ENCODE measurements around the gene RASD2. TPM values are rescaled to one million over a fixed set of nuclear protein-coding genes. Genes with fewer than 3 reads are reported as not detected.

The RASD2 gene
- total and polyA plus RNA-seq, 8 donors, result 0.28 to 1.4 (median 0.59) TPM

- no peak for ATAC-seq
- H3K36me3 ChIP-seq, result no peaks in the 10 kb centered on the region
- DNase-seq, result no peak
- TF ChIP-seq, protein P1, sequence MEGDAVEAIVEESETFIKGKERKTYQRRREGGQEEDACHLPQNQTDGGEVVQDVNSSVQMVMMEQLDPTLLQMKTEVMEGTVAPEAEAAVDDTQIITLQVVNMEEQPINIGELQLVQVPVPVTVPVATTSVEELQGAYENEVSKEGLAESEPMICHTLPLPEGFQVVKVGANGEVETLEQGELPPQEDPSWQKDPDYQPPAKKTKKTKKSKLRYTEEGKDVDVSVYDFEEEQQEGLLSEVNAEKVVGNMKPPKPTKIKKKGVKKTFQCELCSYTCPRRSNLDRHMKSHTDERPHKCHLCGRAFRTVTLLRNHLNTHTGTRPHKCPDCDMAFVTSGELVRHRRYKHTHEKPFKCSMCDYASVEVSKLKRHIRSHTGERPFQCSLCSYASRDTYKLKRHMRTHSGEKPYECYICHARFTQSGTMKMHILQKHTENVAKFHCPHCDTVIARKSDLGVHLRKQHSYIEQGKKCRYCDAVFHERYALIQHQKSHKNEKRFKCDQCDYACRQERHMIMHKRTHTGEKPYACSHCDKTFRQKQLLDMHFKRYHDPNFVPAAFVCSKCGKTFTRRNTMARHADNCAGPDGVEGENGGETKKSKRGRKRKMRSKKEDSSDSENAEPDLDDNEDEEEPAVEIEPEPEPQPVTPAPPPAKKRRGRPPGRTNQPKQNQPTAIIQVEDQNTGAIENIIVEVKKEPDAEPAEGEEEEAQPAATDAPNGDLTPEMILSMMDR (IDR thresholded peaks at IDR 0.05), result no peak
- no peaks in the 10 kb centered on the region for H3K9me3 ChIP-seq
- intact Hi-C loops (cut with DNase I), result loop anchor here in 2 of 3 donors (5.0 to 10.0 kb wide), 2 partner anchors 161 to 233 kb away; no protein-coding TSS in a partner anchor
- H3K4me3 ChIP-seq, result no peak overlapping the region
- H3K27me3 ChIP-seq, result no peaks in the 10 kb centered on the region
- no peak for FAIRE-seq
- H3K27ac ChIP-seq, result no peak overlapping the region
- WGBS, 2 donors, result 66% methylated on average over 5 of the region's 5 CpGs
- no peaks in the 10 kb centered on the region for H3K4me1 ChIP-seq
Measured at GRCh38 chr22:35587896-35588295, 47.3 kb downstream of the RASD2 start.

GRCh38 chr22:35589071-35589755 is 48.6 kb downstream of the RASD2 start:
- Histone ChIP-seq H3K27ac (no peak overlapping the region), H3K4me3 (no peak overlapping the region), H3K27me3 (no peaks in the 10 kb centered on the region), H3K4me1 (no peaks in the 10 kb centered on the region), H3K9me3 (no peaks in the 10 kb centered on the region), H3K36me3 (no peaks in the 10 kb centered on the region)
- FAIRE-seq (no peak), ATAC-seq (peak in 3 of 4 donors; percentile 11 to 62 (median 51)), DNase-seq (no peak)
- WGBS, 2 donors, result 78 to 79% methylated on average over 11 of the region's 11 CpGs
- intact Hi-C loops (cut with DNase I), result loop anchor here in 2 of 3 donors (5.0 to 10.0 kb wide), 2 partner anchors 162 to 234 kb away; no protein-coding TSS in a partner anchor
- TF ChIP-seq, protein P1 (IDR thresholded peaks at IDR 0.05), result no peak

GRCh38 chr22:35589756-35590093 is 49.1 kb downstream of the RASD2 start:
- no peaks in the 10 kb centered on the region for H3K27me3 ChIP-seq
- TF ChIP-seq, protein P1 (IDR thresholded peaks at IDR 0.05), result no peak
- WGBS, 2 donors, result 90 to 94% methylated on average over 6 of the region's 6 CpGs
- H3K27ac ChIP-seq, result no peak overlapping the region
- no peak for FAIRE-seq
- no peak for DNase-seq
- intact Hi-C loops (cut with DNase I), result loop anchor here in 2 of 3 donors (5.0 to 10.0 kb wide), 2 partner anchors 162 to 235 kb away; no protein-coding TSS in a partner anchor
- no peak overlapping the region for H3K4me3 ChIP-seq
- no peaks in the 10 kb centered on the region for H3K36me3 ChIP-seq
- no peaks in the 10 kb centered on the region for H3K9me3 ChIP-seq
- ATAC-seq, result no peak
- H3K4me1 ChIP-seq, result no peaks in the 10 kb centered on the region

DNA sequence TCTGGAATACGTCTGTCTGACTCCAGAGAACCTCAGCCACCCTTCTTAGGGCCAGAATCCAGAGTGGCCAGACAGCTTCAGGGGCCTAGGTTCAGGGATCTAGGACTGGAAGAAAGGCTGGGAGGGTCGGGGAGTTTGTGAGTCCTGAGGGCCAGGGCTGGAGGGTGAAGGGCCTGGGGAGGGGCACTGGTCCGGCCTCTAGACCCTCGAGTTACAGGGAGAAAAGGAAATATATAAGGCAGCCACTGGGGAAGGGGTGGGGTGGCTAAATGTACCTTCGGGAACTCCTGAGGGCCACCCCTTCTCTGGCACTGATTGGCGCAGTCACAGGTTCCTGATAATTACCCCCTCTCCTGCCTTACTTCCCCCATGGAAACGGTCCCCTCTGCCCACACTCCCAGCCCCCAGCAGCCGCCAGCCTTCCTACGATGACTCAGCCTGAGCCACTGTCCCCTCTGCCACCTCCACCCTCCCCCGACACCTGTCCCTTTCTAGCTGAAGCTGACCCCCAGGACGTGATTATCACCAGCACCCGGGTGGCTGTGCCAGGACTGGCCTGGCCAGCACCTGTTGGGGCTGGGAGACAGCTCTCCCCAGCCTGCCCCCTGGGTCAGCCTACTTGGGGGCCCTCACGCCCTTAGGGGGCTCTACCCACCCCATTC is 50.1 kb downstream of the RASD2 start:
- TF ChIP-seq, protein P1 (IDR thresholded peaks at IDR 0.05), result no peak
- Histone ChIP-seq H3K4me3 (no peak overlapping the region), H3K4me1 (no peaks in the 10 kb centered on the region), H3K27ac (no peak overlapping the region), H3K9me3 (no peaks in the 10 kb centered on the region), H3K27me3 (no peaks in the 10 kb centered on the region), H3K36me3 (no peaks in the 10 kb centered on the region)
- no peak for FAIRE-seq
- WGBS, 2 donors, result 64 to 65% methylated on average over 9 to 13 of the region's 13 CpGs
- intact Hi-C loops (cut with DNase I), result no loop called here
- peak in 1 of 4 donors; percentile 11 for ATAC-seq
- DNase-seq, result no peak

Data from pancreas (tissue), 10 donors.